H9 (cell line): Measurements from ENCODE around the gene SKIC2. TPM values are rescaled to one million over a fixed set of nuclear protein-coding genes. Genes with fewer than 3 reads are reported as not detected.

ENCODE experiments used
- DNase-seq: peaks from one replicate; pipeline ENCODE4 v3.0.0-alpha.2; 2017
- H2AFZ ChIP-seq: one replicate; pipeline ENCODE4 v1.6.1; 2013; ENCODE audit warnings: mild to moderate bottlenecking, low read length, control low read depth, moderate library complexity
- H2AK5ac ChIP-seq: 2 replicates; pipeline ENCODE4 v1.6.1; 2013; ENCODE audit warnings: low read length, control low read depth, mixed read lengths; ENCODE audit not compliant: insufficient read length
- H2BK120ac ChIP-seq: one replicate; pipeline ENCODE4 v1.6.1; 2013; ENCODE audit warnings: low read depth, mild to moderate bottlenecking, low read length, control low read depth, inconsistent platforms; ENCODE audit not compliant: poor library complexity, severe bottlenecking
- H2BK12ac ChIP-seq: 2 replicates; pipeline ENCODE4 v1.6.1; 2013; ENCODE audit warnings: low read length, control low read depth, mixed read lengths, low read depth; ENCODE audit not compliant: insufficient read length
- H2BK15ac ChIP-seq: 2 replicates; pipeline ENCODE4 v1.6.1; 2013; ENCODE audit warnings: low read depth, low read length, control low read depth
- H2BK20ac ChIP-seq: one replicate; pipeline ENCODE4 v1.6.1; 2013; ENCODE audit warnings: low read depth, mild to moderate bottlenecking, low read length, control low read depth, inconsistent platforms; ENCODE audit not compliant: poor library complexity, severe bottlenecking
- H2BK5ac ChIP-seq: 2 replicates; pipeline ENCODE4 v1.6.1; 2013; ENCODE audit warnings: low read length, control low read depth, mixed read lengths; ENCODE audit not compliant: insufficient read length
- H3K14ac ChIP-seq: 2 replicates; pipeline ENCODE4 v1.6.1; 2013; ENCODE audit warnings: low read length, control low read depth; ENCODE audit not compliant: insufficient read depth
- H3K18ac ChIP-seq: 2 replicates; pipeline ENCODE4 v1.6.1; 2013; ENCODE audit warnings: low read depth, mild to moderate bottlenecking, mixed read lengths, low read length, control low read depth; ENCODE audit not compliant: insufficient read length
- H3K23ac ChIP-seq: 2 replicates; pipeline ENCODE4 v1.6.1; 2013; ENCODE audit warnings: low read length, control low read depth, mixed read lengths, low read depth; ENCODE audit not compliant: insufficient read length
- H3K23me2 ChIP-seq: 2 replicates; pipeline ENCODE4 v1.6.1; 2013; ENCODE audit warnings: low read depth, mild to moderate bottlenecking, mixed read lengths, low read length, control low read depth; ENCODE audit not compliant: insufficient read length, poor library complexity, severe bottlenecking
- H3K27ac ChIP-seq: 2 replicates; pipeline ENCODE4 v1.5.1; 2013; ENCODE audit warnings: low read length, control low read depth, mixed read lengths, low read depth; ENCODE audit not compliant: insufficient read length
- H3K27me3 ChIP-seq: 2 replicates; pipeline ENCODE4 v1.6.1; 2013; ENCODE audit warnings: low read length, control low read depth, inconsistent platforms; ENCODE audit not compliant: insufficient read depth
- H3K4ac ChIP-seq: 2 replicates; pipeline ENCODE4 v1.6.1; 2013; ENCODE audit warnings: low read depth, mild to moderate bottlenecking, control low read depth, inconsistent platforms, low read length, moderate library complexity
- H3K4me1 ChIP-seq: 2 replicates; pipeline ENCODE4 v1.6.1; 2013; ENCODE audit warnings: low read length, control low read depth, inconsistent platforms; ENCODE audit not compliant: insufficient read depth
- H3K4me2 ChIP-seq: 2 replicates; pipeline ENCODE4 v1.6.1; 2013; ENCODE audit warnings: low read length, control low read depth, mixed read lengths; ENCODE audit not compliant: insufficient read length, insufficient read depth
- H3K56ac ChIP-seq: 2 replicates; pipeline ENCODE4 v1.6.1; 2013; ENCODE audit warnings: low read depth, mild to moderate bottlenecking, mixed read lengths, low read length, control low read depth; ENCODE audit not compliant: insufficient read length
- H3K79me1 ChIP-seq: 2 replicates; pipeline ENCODE4 v1.6.1; 2013; ENCODE audit warnings: low read depth, mild to moderate bottlenecking, moderate library complexity, low read length, control low read depth, inconsistent platforms; ENCODE audit not compliant: insufficient read depth, poor library complexity, severe bottlenecking
- H3K79me2 ChIP-seq: 2 replicates; pipeline ENCODE4 v1.6.1; 2013; ENCODE audit warnings: low read length, control low read depth, inconsistent platforms; ENCODE audit not compliant: insufficient read depth
- H3K9ac ChIP-seq: 2 replicates; pipeline ENCODE4 v1.6.1; 2013; ENCODE audit warnings: low read length, control low read depth, mixed read lengths; ENCODE audit not compliant: insufficient read length; ENCODE audit errors: extremely low read depth
- H3K9me3 ChIP-seq: one replicate; pipeline ENCODE4 v1.6.1; 2013; ENCODE audit warnings: low read depth, low read length, inconsistent platforms; ENCODE audit not compliant: control insufficient read depth
- H3T11ph ChIP-seq: one replicate; pipeline ENCODE4 v1.6.1; 2013; ENCODE audit warnings: mild to moderate bottlenecking, low read length, control low read depth, inconsistent platforms
- H4K20me1 ChIP-seq: one replicate; pipeline ENCODE4 v1.6.1; 2013; ENCODE audit not compliant: control insufficient read depth, insufficient read length, insufficient read depth
- H4K5ac ChIP-seq: 2 replicates; pipeline ENCODE4 v1.6.1; 2013; ENCODE audit warnings: low read depth, mild to moderate bottlenecking, mixed read lengths, low read length, control low read depth; ENCODE audit not compliant: insufficient read length
- H4K8ac ChIP-seq: replicated peaks from 2 replicates; pipeline ENCODE4 v1.6.1; 2013; ENCODE audit warnings: low read length, control low read depth, mixed read lengths, low read depth; ENCODE audit not compliant: insufficient read length
- H4K91ac ChIP-seq: 2 replicates; pipeline ENCODE4 v1.6.1; 2013; ENCODE audit warnings: low read depth, mild to moderate bottlenecking, moderate library complexity, mixed read lengths, low read length, control low read depth; ENCODE audit not compliant: insufficient read length
- H3K27ac Mint-ChIP-seq, 3 experiments: 2 replicates in 2 of 3; 3 replicates in 1 of 3; pipeline ENCODE4 v1.8.0; 2020 to 2021; ENCODE audit warnings: mixed read lengths in 3 of 3, mild to moderate bottlenecking in 1 of 3, moderate library complexity in 1 of 3
- H3K27me3 Mint-ChIP-seq: 2 replicates; pipeline ENCODE4 v1.8.0; 2021; ENCODE audit warnings: low read depth, mild to moderate bottlenecking, moderate library complexity, mixed read lengths
- H3K36me3 Mint-ChIP-seq, 3 experiments: 2 replicates in 2 of 3; 3 replicates in 1 of 3; pipeline ENCODE4 v1.8.0; 2020 to 2021; ENCODE audit warnings: low read depth in 3 of 3, mixed read lengths in 3 of 3; ENCODE audit not compliant: insufficient read depth in 1 of 3
- H3K4me1 Mint-ChIP-seq, 2 experiments: 2 replicates each; pipeline ENCODE4 v1.8.0; 2020; ENCODE audit warnings: mixed read lengths in 2 of 2
- H3K4me3 Mint-ChIP-seq, 2 experiments: 2 replicates in 1 of 2; 3 replicates in 1 of 2; pipeline ENCODE4 v1.8.0; 2020 to 2021; ENCODE audit warnings: mild to moderate bottlenecking in 2 of 2, mixed read lengths in 2 of 2, moderate library complexity in 1 of 2
- H3K9me3 Mint-ChIP-seq, 2 experiments: 2 replicates in 1 of 2; 3 replicates in 1 of 2; pipeline ENCODE4 v1.8.0; 2020; ENCODE audit warnings: mild to moderate bottlenecking in 2 of 2, mixed read lengths in 2 of 2, moderate library complexity in 1 of 2
- CTCF ChIP-seq: fragments of 200-600 bp; sonication (generic); conservative IDR thresholded peaks from 3 replicates; pipeline ENCODE4 v1.8.0; 2021; ENCODE audit warnings: antibody characterized with exemption, mild to moderate bottlenecking
- WGBS: extraction: QIAGEN DNeasy Blood & Tissue Kit; methylation state at CpG from one replicate; pipeline ENCODE4 v1.1.7; 2013; ENCODE audit warnings: missing lambda C conversion rate, low lambda C conversion rate, mixed read lengths; ENCODE audit not compliant: insufficient read length; ENCODE audit errors: extremely low coverage; 5-methylcytosine and 5-hydroxymethylcytosine counted together
- total RNA-seq: library from RNA; stranded (reverse); gene quantifications from 2 replicates; pipeline ENCODE4 v1.2.1, GENCODE V29; 2021

Gene SKIC2
- total RNA-seq, 1 experiment from 2014 or later = 86.2 TPM

- Mint-ChIP-seq H3K4me3 (no peak overlapping the region), H3K4me1 (peaks cover 5 to 7% of the 10 kb centered on the region in 2 experiments), H3K36me3 (peaks cover 13 to 36% (median 27%) of the 10 kb centered on the region in 3 experiments), H3K27ac (no peak overlapping the region), H3K9me3 (peaks cover 6 to 13% of the 10 kb centered on the region in 2 experiments), H3K27me3 (no peaks in the 10 kb centered on the region)
- Histone ChIP-seq H3K4me1 (peaks cover 1% of the 10 kb centered on the region; the same call in 1 of the 2 replicates), H3K9ac (no peak overlapping the region), H3K14ac (no peak overlapping the region), H3K23me2 (peaks cover 2% of the 10 kb centered on the region), H3K9me3 (no peaks in the 10 kb centered on the region), H4K8ac (no peak overlapping the region), H2BK20ac (no peak overlapping the region), H2AK5ac (no peak overlapping the region), H3K56ac (no peak overlapping the region), H3K4me2 (no peak overlapping the region), H4K5ac (no peak overlapping the region), H2AFZ (no peak overlapping the region), H3K27me3 (no peaks in the 10 kb centered on the region), H3T11ph (no peak overlapping the region), H3K79me2 (no peaks in the 10 kb centered on the region), H3K23ac (no peak overlapping the region), H2BK120ac (no peak overlapping the region), H4K91ac (no peak overlapping the region), H2BK5ac (no peak overlapping the region), H3K27ac (no peak overlapping the region), H3K18ac (no peak overlapping the region), H4K20me1 (no peaks in the 10 kb centered on the region), H3K4ac (no peak overlapping the region), H3K79me1 (no peaks in the 10 kb centered on the region), H2BK12ac (no peak overlapping the region), H2BK15ac (no peak overlapping the region)
- DNase-seq = no peak
- WGBS = no CpG with 5 or more reads among the region's 12 CpGs
- no peak for TF ChIP-seq CTCF
Observed at GRCh38 chr6:31977816-31978431, 18.9 kb downstream of the SKIC2 start.
